ENCODE results near the gene PLEKHA6.

Gene PLEKHA6

GRCh38 chr1:204354579-204354978 is 5.2 kb downstream of the PLEKHA6 start:
- no peak for DNase-seq

GRCh38 chr1:204353213-204353910 is 6.4 kb downstream of the PLEKHA6 start:
- DNase-seq, result no peak

- no peak for DNase-seq
Measured at GRCh38 chr1:204350857-204351573, 8.7 kb downstream of the PLEKHA6 start.

- DNase-seq, result no peak
Measured at GRCh38 chr1:204350312-204350711, 9.4 kb downstream of the PLEKHA6 start.

GRCh38 chr1:204349602-204350001 is 10.1 kb downstream of the PLEKHA6 start:
- DNase-seq, result no peak

GRCh38 chr1:204348722-204349121 is 11.0 kb downstream of the PLEKHA6 start:
- DNase-seq, result no peak

- DNase-seq, result no peak
Measured at GRCh38 chr1:204348242-204348641, 11.5 kb downstream of the PLEKHA6 start.

GRCh38 chr1:204345941-204346645 is 13.6 kb downstream of the PLEKHA6 start:
- no peak for DNase-seq

GRCh38 chr1:204345438-204345841 is 14.3 kb downstream of the PLEKHA6 start:
- DNase-seq, result no peak

- no peak for DNase-seq
Measured at GRCh38 chr1:204344665-204345355, 14.9 kb downstream of the PLEKHA6 start.

GRCh38 chr1:204343802-204344201 is 15.9 kb downstream of the PLEKHA6 start:
- DNase-seq, result no peak

GRCh38 chr1:204343247-204343646 is 16.5 kb downstream of the PLEKHA6 start:
- DNase-seq, result no peak

GRCh38 chr1:204342310-204342709 is 17.4 kb downstream of the PLEKHA6 start:
- DNase-seq, result no peak

- no peak for DNase-seq
Measured at GRCh38 chr1:204341380-204341779, 18.3 kb downstream of the PLEKHA6 start.

- DNase-seq, result no peak
Measured at GRCh38 chr1:204340081-204340889, 19.4 kb downstream of the PLEKHA6 start.

- no peak for DNase-seq
Measured at GRCh38 chr1:204339541-204339940, 20.2 kb downstream of the PLEKHA6 start.

GRCh38 chr1:204338997-204339396 is 20.7 kb downstream of the PLEKHA6 start:
- DNase-seq, result no peak

- DNase-seq, result no peak
Measured at GRCh38 chr1:204338360-204338759, 21.4 kb downstream of the PLEKHA6 start.

GRCh38 chr1:204337583-204337982 is 22.1 kb downstream of the PLEKHA6 start:
- DNase-seq, result no peak

- DNase-seq, result no peak
Measured at GRCh38 chr1:204337036-204337429, 22.7 kb downstream of the PLEKHA6 start.

- DNase-seq, result no peak
Measured at GRCh38 chr1:204336421-204337035, 23.2 kb downstream of the PLEKHA6 start.

- no peak for DNase-seq
Measured at GRCh38 chr1:204335533-204335932, 24.2 kb downstream of the PLEKHA6 start.
